Cardiac fibroblast (primary cell): ENCODE data around the gene ZNF628.

Experiments used
- DNase-seq, 2 donors: peaks; one replicate each; pipeline versions ENCODE4 v3.0.0 to v3.0.0-alpha.2; 2010; ENCODE audit warnings: low read depth in 2 of 2
- H3K4me3 ChIP-seq, 2 donors: replicated peaks in 1 of 2; 1 replicate in 1 of 2; 2 replicates in 1 of 2; pipeline ENCODE4 v1.5.1; 2011; ENCODE audit warnings: low read depth in 2 of 2, low read length in 2 of 2, mild to moderate bottlenecking in 2 of 2, moderate library complexity in 1 of 2
- TF ChIP-seq, protein P1 (sequence below): IDR thresholded peaks from one replicate; pipeline ENCODE4 v1.5.1; 2011; ENCODE audit warnings: low read depth, mild to moderate bottlenecking, low read length, inconsistent platforms

Gene ZNF628

DNA sequence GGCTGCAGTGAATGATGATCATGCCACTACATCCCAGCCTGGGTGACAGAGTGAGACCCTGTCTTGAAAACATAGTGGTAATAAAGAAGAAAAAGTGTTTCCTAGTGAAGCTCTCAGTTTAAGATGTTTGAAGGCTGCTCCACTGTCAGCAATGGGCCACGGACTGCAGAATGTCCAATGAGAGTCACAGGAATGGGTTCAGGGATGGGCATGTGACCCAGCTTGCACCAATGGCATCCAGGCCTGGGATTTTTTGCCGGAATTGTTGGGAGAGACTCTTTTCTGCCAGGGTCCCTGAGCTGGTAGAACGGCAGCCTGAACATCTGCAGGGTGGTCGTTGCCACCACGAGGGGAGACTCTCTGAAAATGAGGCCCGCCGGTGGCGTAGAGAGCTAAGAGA lies 39.6 kb upstream of the ZNF628 start:
- TF ChIP-seq, protein P1, sequence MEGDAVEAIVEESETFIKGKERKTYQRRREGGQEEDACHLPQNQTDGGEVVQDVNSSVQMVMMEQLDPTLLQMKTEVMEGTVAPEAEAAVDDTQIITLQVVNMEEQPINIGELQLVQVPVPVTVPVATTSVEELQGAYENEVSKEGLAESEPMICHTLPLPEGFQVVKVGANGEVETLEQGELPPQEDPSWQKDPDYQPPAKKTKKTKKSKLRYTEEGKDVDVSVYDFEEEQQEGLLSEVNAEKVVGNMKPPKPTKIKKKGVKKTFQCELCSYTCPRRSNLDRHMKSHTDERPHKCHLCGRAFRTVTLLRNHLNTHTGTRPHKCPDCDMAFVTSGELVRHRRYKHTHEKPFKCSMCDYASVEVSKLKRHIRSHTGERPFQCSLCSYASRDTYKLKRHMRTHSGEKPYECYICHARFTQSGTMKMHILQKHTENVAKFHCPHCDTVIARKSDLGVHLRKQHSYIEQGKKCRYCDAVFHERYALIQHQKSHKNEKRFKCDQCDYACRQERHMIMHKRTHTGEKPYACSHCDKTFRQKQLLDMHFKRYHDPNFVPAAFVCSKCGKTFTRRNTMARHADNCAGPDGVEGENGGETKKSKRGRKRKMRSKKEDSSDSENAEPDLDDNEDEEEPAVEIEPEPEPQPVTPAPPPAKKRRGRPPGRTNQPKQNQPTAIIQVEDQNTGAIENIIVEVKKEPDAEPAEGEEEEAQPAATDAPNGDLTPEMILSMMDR: no peak
- H3K4me3 ChIP-seq: no peak overlapping the region
- DNase-seq: no peak

DNA sequence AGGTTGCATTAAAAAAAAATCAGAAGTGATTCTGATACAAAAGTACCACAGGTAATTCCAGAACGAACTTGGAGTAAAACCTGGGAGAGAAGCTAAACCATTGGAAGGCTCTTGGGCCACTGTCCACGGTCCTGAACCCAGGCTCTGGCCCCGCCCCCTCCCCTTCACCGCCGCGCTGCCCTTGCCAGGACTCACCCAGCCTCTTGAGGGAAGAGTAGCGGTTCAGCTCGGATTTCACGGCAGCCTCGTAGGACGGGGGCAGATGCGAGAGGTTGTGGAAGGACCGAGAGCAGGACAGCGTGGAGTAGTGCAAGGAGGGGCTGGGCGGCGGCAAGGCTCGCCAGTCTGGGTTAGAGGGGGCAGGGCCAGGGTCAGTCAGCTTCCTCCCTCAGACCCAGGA lies 39.0 kb upstream of the ZNF628 start:
- TF ChIP-seq, protein P1: no peak
- peak; percentile 66 to 73 for DNase-seq
- H3K4me3 ChIP-seq: no peak overlapping the region

DNA sequence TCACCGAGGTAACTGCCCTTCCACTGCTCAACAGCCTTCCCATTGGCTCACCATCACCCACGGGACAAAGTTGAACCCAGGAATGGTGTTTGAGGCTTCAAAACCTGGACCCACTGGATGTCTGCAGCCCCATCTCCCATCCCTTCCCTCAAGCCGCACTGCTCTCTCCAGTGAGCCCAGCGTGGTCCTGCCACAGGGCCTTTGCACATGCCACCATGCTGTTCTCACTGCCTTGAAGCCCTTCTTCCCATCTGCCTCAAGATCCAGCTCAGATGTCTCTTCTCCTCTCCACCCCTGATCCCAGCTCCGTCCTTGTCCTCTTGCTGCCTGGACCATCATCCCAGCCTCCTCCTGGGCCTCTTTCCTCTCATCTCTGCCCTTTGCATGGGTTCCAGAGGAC lies 37.4 kb upstream of the ZNF628 start:
- TF ChIP-seq, protein P1: no peak
- no peak for DNase-seq
- H3K4me3 ChIP-seq: no peak overlapping the region

DNA sequence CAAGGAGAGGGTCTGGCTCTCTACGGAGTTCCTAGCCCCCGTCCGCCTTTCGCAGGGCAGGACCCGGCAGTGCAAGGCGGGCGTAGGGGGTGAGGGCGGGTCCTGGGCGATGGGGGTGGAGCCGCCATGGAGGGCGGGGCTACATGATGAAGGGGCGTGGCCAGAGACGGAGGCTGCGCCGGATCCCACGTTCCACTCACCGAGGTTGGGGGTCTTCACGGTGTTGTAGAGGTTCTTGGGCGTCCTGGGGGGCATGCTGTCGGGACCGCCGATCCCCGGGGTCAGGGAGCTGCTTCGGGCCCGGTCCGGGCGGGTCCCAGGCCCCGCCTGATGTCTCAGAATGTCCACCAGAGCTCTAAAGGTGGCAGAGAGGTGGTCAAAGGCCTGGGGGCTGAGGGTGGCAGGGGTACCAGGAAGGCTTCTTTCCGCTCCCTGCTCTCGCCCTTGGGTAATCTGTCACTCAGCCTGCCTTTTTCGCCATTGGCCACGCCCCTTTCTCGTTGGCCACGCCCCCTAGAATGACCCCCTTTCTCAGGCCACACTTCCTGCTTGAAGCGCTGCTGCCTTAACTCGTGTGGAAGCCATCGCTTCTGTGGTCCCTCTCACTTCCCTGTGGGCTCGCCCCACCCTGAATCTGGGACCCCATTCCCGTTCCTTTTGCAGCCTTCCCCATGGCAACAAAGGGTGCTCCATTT lies 35.9 kb upstream of the ZNF628 start:
- TF ChIP-seq, protein P1: no peak
- H3K4me3 ChIP-seq: no peak overlapping the region
- DNase-seq: no peak

DNA sequence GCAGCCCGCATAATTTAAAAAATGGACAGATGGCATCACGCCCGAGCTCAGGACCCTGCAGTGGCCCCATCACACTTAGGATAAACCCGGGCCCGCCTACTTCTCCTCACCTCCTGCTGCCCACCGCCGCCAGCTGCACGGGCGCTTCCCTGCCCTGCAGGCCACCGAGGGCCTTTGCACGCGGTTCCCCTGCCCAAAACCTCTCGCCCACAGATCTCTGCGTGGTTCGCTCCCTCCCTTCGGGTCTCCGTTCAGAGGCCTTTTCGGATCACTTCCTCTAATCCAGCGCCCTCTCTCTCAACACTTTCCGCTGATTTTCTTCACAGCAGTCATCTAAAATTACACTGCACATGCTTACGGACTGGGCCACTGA lies 35.1 kb upstream of the ZNF628 start:
- TF ChIP-seq, protein P1: no peak
- no peak for DNase-seq
- no peak overlapping the region for H3K4me3 ChIP-seq

DNA sequence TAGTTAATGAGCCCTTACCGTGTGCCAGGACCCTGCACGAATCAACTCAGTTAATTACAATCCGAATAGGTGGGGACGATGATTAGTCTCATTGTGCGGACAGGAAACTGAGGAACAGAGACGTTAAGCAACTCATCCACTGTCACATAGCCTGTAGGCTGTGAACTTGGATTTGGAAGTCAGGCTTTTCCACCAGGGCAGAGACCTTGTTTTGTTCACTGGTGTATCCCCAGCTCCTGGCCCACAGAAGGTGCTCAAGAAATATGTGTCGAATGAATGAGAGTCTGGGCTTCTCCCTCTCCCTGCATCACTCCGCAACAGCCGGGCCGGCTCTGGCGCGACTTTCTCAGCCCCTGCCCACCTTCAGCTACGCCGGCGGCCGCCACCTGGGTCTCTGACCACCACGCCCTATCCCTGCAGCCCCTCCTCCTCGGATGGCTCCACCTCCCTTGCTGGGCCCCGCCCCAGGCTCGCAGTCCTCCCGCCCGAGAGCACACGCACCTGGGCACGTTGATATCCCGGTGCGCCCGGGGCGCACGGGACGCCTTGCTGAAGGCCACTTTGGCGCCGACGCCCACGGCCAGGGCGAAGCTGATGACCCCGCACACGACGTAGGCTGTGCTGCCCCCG lies 34.6 kb upstream of the ZNF628 start:
- no peak for DNase-seq
- H3K4me3 ChIP-seq: no peak overlapping the region
- TF ChIP-seq, protein P1: no peak
